Measurements from ENCODE around the gene DDX17.

GRCh38 chr22:38504731-38505540, 1.2 kb downstream of the DDX17 start:
- TF ChIP-seq CTCF (optimal IDR thresholded peaks at IDR 0.05 in 1 of 3, IDR thresholded peaks at IDR 0.05 in 1 of 3, conservative IDR thresholded peaks at IDR 0.05 in 1 of 3; ENCODE audit: extremely low read depth in 1 of 3, insufficient read depth in 2 of 3, low read length in 3 of 3) (no peak), EZH2 (IDR thresholded peaks at IDR 0.05; ENCODE audit: low read length) (no peak)

Data from keratinocyte (primary cell).